KMS-11 (cell line): ENCODE results near the gene CSRP1.

Source experiments
- H2AFZ ChIP-seq: fragments of 200-600 bp; sonication (generic); 2 replicates; pipeline ENCODE4 v1.6.1; 2016; ENCODE audit warnings: antibody characterized with exemption, mixed run types, low read depth
- H3K27ac ChIP-seq: fragments of 200-600 bp; sonication (generic); 2 replicates; pipeline ENCODE4 v1.6.1; 2016; ENCODE audit warnings: mild to moderate bottlenecking, mixed run types
- H3K27me3 ChIP-seq: fragments of 200-600 bp; sonication (generic); 2 replicates; pipeline ENCODE4 v1.6.1; 2017; ENCODE audit warnings: mild to moderate bottlenecking, low read depth, mixed run types, moderate library complexity; ENCODE audit not compliant: insufficient read depth
- H3K36me3 ChIP-seq: fragments of 200-600 bp; sonication (generic); 2 replicates; pipeline ENCODE4 v1.6.1; 2017; ENCODE audit warnings: mild to moderate bottlenecking, mixed run types; ENCODE audit not compliant: insufficient read depth
- H3K4me1 ChIP-seq: fragments of 200-600 bp; sonication (generic); 2 replicates; pipeline ENCODE4 v1.6.1; 2016; ENCODE audit warnings: mild to moderate bottlenecking, low read depth, mixed run types; ENCODE audit not compliant: poor library complexity, severe bottlenecking
- H3K4me2 ChIP-seq: fragments of 200-600 bp; sonication (generic); 2 replicates; pipeline ENCODE4 v1.7.0; 2016; ENCODE audit warnings: mild to moderate bottlenecking, mixed run types
- H3K4me3 ChIP-seq: fragments of 200-600 bp; sonication (generic); IDR thresholded peaks from 2 replicates; pipeline ENCODE4 v1.6.1; 2017; ENCODE audit warnings: low read depth, low read length, mixed read lengths; ENCODE audit not compliant: insufficient read depth
- H3K79me2 ChIP-seq: fragments of 200-600 bp; sonication (generic); 2 replicates; pipeline ENCODE4 v1.6.1; 2016; ENCODE audit warnings: low read depth, mixed run types; ENCODE audit not compliant: insufficient read depth
- H3K9ac ChIP-seq: fragments of 200-600 bp; sonication (generic); 2 replicates; pipeline ENCODE4 v1.6.1; 2016; ENCODE audit warnings: mild to moderate bottlenecking, mixed run types
- H4K20me1 ChIP-seq: fragments of 200-600 bp; sonication (generic); 2 replicates; pipeline ENCODE4 v1.6.1; 2016; ENCODE audit warnings: mild to moderate bottlenecking, mixed run types; ENCODE audit not compliant: insufficient read depth
- TF ChIP-seq, protein P1 (sequence below): fragments of 200-600 bp; sonication (generic); conservative IDR thresholded peaks from 2 replicates; pipeline ENCODE4 v1.6.1; 2017; ENCODE audit warnings: low read depth, mild to moderate bottlenecking, antibody characterized with exemption, low read length, moderate library complexity, mixed read lengths

The CSRP1 gene

DNA sequence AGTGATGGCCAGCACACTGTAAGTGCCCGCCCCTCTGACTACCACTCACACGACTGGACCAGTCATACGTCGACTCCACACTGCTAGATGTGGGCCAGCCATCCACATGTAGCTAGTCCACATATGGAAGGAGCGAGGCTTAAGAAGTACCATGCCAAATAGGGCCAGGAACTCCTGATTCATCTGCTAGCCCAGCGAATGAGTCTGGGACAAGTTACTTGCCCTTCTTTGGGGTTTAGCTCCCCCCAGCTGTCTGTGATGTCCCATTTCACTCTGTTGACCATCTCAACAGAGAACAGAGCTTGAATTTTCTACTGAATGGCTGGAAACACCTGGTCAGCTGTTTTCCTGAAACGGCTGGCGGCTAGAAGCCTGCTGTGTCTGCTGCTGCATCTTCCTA lies 5.8 kb downstream of the CSRP1 start:
- no peaks in the 10 kb centered on the region for H3K27me3 ChIP-seq
- H3K36me3 ChIP-seq, result no peaks in the 10 kb centered on the region
- H2AFZ ChIP-seq, result no peak overlapping the region
- no peak overlapping the region for H3K27ac ChIP-seq
- H3K4me3 ChIP-seq, result no peak overlapping the region
- no peak overlapping the region for H3K4me2 ChIP-seq
- peaks cover 20% of the 10 kb centered on the region for H3K4me1 ChIP-seq
- no peaks in the 10 kb centered on the region; the same call in 1 of the 2 replicates for H3K79me2 ChIP-seq
- no peaks in the 10 kb centered on the region for H4K20me1 ChIP-seq
- TF ChIP-seq, protein P1, sequence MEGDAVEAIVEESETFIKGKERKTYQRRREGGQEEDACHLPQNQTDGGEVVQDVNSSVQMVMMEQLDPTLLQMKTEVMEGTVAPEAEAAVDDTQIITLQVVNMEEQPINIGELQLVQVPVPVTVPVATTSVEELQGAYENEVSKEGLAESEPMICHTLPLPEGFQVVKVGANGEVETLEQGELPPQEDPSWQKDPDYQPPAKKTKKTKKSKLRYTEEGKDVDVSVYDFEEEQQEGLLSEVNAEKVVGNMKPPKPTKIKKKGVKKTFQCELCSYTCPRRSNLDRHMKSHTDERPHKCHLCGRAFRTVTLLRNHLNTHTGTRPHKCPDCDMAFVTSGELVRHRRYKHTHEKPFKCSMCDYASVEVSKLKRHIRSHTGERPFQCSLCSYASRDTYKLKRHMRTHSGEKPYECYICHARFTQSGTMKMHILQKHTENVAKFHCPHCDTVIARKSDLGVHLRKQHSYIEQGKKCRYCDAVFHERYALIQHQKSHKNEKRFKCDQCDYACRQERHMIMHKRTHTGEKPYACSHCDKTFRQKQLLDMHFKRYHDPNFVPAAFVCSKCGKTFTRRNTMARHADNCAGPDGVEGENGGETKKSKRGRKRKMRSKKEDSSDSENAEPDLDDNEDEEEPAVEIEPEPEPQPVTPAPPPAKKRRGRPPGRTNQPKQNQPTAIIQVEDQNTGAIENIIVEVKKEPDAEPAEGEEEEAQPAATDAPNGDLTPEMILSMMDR, result no peak
- H3K9ac ChIP-seq, result no peak overlapping the region

DNA sequence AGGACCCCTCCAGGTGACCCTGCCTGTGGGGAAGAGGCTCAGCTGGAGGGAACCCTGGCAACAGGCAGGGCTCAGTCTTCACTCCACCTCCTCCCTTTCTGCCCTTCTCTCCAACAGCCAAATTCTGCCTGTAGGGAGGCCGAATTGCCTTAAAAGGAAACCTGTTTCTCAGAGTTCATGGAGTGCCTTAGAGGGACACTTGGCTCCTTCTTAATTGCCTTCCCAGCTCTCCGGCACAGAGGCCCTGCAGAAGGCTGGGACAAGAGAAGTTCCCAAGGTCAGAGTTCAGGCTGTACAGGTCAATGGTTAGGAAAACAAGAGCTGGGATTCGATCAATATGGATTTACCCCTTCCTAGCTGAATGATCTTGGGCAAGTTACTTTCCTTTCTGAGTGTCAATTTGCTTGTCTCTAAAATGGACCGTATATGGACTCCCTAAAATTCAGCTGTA lies 6.2 kb downstream of the CSRP1 start:
- Histone ChIP-seq H3K9ac (no peak overlapping the region), H4K20me1 (no peaks in the 10 kb centered on the region), H3K27me3 (no peaks in the 10 kb centered on the region), H3K4me3 (no peak overlapping the region), H3K27ac (no peak overlapping the region), H3K79me2 (no peaks in the 10 kb centered on the region; the same call in 1 of the 2 replicates), H3K36me3 (no peaks in the 10 kb centered on the region), H3K4me1 (peaks cover 16% of the 10 kb centered on the region), H2AFZ (no peak overlapping the region), H3K4me2 (no peak overlapping the region)
- TF ChIP-seq, protein P1, result no peak

DNA sequence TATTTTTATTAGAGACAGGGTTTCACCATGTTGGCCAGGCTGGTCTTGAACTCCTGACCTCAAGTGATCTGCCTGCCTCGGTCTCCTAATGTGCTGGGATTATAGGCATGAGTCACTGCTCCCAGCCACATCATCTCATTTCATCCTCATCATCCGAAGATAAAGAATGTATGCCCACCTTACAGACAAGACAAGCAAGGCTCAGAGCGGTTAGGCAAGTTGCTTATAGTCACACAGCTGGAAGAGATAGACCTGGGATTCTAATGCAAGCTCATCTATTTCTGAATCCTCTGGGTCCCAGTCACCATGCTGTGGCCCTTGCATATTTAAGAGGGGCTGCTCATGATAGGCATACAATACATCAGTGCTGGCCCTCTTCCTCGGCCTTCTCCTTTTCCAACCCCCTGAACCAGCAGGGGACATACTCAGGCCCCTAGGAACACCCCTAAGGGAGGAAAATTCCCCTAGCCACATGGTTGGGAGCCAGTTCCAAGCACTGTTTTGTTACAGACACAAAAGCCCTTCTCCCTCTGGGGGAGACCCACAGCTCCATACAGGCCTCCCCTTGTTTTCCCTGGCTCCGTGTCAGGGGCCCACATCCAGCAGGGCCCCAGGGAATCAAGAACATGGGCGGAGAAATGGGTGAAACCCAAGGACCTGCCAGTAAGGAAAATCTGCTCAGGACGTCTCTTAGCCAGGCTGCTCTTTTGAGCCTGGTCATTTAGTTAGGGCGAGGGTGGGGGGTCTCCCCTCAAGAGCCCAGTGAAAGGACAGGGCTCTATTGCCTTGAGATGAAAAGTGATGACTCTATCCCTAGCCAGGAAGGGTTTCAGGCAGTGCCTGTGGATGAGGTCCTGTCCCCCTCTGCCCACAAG lies 6.9 kb downstream of the CSRP1 start:
- H3K27me3 ChIP-seq, result no peaks in the 10 kb centered on the region
- no peaks in the 10 kb centered on the region for H4K20me1 ChIP-seq
- H3K9ac ChIP-seq, result no peak overlapping the region
- H3K27ac ChIP-seq, result no peak overlapping the region
- no peaks in the 10 kb centered on the region for H3K36me3 ChIP-seq
- H3K79me2 ChIP-seq, result no peaks in the 10 kb centered on the region; the same call in 1 of the 2 replicates
- TF ChIP-seq, protein P1, result no peak
- no peak overlapping the region for H3K4me3 ChIP-seq
- H3K4me2 ChIP-seq, result no peak overlapping the region
- H3K4me1 ChIP-seq, result peaks cover 9% of the 10 kb centered on the region
- no peak overlapping the region for H2AFZ ChIP-seq

DNA sequence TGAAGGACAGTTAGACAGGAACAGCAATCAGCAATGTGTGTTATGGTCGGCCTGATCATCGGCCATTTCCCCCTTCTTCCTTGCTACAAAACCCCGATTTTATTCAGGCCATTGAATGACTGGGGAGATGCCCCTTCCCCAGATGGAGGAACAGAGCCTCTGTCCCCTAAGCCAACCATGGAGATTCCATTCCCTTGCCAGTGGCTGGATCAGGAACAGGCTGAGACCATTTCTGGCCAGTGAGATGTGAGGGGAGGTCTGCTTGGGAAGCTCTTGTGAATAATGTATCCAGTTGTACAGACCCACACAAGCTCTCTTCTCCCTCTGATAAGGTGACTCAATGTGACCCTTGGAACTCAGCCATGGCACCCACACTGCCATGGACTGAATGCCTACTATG lies 7.7 kb downstream of the CSRP1 start:
- TF ChIP-seq, protein P1, result no peak
- Histone ChIP-seq H3K27me3 (no peaks in the 10 kb centered on the region), H3K4me1 (peaks cover under 1% of the 10 kb centered on the region), H3K27ac (no peak overlapping the region), H3K36me3 (no peaks in the 10 kb centered on the region), H3K79me2 (no peaks in the 10 kb centered on the region; the same call in 1 of the 2 replicates), H2AFZ (no peak overlapping the region), H3K4me2 (no peak overlapping the region), H3K4me3 (no peak overlapping the region), H4K20me1 (no peaks in the 10 kb centered on the region), H3K9ac (no peak overlapping the region)
